GM13977 (cell line): ENCODE data around the gene SHANK3.

ENCODE experiments used
- DNase-seq: peaks from one replicate; pipeline ENCODE4 v3.0.0; 2012; ENCODE audit warnings: low spot score
- CTCF ChIP-seq: IDR thresholded peaks from 2 replicates; pipeline ENCODE4 v1.5.1; 2012; ENCODE audit warnings: mild to moderate bottlenecking, control low read depth; ENCODE audit not compliant: insufficient read depth; ENCODE audit errors: extremely low read depth, missing control alignments
- in situ Hi-C: fragments of 300-500 bp; cut with MboI; formaldehyde crosslinking; loops from one replicate; pipeline ENCODE4 v1.12.0; 2022; ENCODE audit warnings: low sequenced_read_pairs, low pct_unique_long_range_greater_than_20kb, mixed read lengths, inconsistent platforms; ENCODE audit not compliant: unreplicated experiment

Gene SHANK3

GRCh38 chr22:50683086-50683993 lies 10.7 kb downstream of the SHANK3 start:
- in situ Hi-C loops, result no loop called here
- no peak for TF ChIP-seq CTCF
- DNase-seq, result no peak

GRCh38 chr22:50683994-50684371 lies 11.4 kb downstream of the SHANK3 start:
- no peak for DNase-seq
- in situ Hi-C loops, result no loop called here
- no peak for TF ChIP-seq CTCF

- no peak for DNase-seq
- in situ Hi-C loops, result no loop called here
- no peak for TF ChIP-seq CTCF
Measured at GRCh38 chr22:50684501-50684900, 11.9 kb downstream of the SHANK3 start.

- in situ Hi-C loops, result no loop called here
- TF ChIP-seq CTCF, result no peak
- no peak for DNase-seq
Measured at GRCh38 chr22:50684986-50685385, 12.4 kb downstream of the SHANK3 start.

GRCh38 chr22:50686794-50687193 lies 14.2 kb downstream of the SHANK3 start:
- no peak for TF ChIP-seq CTCF
- no peak for DNase-seq
- in situ Hi-C loops, result no loop called here

GRCh38 chr22:50687829-50688228 lies 15.2 kb downstream of the SHANK3 start:
- no peak for DNase-seq
- no peak for TF ChIP-seq CTCF
- in situ Hi-C loops, result no loop called here
